Right forelimb (tissue), 1 donor: ENCODE measurements around the gene SLC9A8.
"Not testable (repeated sequence)": the region's sequence is repeated elsewhere in the genome, so short reads cannot be mapped to it uniquely, and the experiment has no call there.

Experiments
- DNase-seq: peaks from one replicate; pipeline ENCODE4 v3.0.0-alpha.2; 2018

The SLC9A8 gene

DNA sequence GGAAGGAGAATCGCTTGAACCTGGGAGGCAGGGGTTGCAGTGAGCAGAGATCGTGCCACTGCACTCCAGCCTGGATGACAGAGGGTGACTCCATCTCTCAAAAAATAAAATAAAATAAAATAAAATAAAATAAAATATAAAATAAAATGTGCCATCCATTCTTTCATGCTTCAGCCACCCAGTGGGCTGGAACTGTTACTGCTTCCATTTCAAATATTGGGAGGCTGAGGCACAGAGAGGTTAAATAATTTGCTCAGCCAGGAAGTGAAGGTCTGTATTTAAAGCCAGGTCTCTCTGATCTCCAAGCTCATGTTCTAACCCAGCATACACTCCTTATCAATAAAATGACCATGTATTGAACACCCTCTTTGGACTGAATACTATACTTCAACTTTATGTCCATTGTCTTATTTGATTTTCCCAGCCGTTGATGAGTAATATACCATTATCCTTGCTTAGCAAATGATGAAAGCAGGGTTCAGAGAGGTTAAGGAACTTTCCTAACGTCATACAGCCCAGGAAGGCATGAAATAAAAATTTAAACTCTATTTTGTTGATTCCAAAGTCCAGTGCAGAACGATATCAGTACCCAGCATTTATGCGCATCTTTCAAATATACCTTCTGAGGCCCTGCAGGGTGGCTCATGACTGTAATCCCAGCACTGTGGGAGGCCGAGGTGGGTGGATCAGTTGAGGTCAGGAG, 25.8 kb upstream of the SLC9A8 start:
- no peak for DNase-seq

GRCh38 chr20:49787371-49788357, 25.0 kb upstream of the SLC9A8 start:
- no peak for DNase-seq

DNA sequence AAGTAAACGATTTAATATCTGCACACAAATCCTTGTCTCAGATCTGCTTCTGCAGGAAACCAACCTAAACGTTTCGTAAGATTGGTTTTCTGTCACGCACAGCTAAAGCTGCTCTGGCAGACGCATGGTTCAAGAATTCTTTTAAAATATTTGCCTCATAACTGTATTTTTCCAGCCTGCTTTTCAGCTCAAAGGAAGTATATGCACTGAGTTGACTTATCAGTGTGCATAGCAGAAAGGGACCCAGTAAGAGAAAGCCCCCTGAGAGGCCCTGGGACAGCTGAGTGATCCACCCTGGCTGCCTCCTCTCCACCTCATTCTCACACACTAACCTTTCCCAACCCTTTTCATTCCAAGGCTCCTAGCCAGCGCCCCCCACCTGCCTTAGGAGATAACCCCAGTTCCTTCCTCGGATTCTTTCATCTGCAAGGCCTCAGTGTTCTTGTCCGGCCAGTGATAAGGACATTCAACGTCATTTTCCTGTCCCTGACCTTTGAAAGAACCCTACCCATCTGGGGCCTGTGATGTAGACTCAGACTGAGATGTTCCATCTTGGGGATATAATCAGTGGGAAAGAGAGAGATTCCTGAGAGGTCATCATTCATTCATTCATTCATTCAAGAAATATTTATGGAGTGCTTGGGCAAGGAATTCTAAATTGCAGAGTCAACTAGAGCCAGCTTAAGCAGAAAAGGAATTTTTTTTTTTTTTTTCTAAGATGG, 22.4 kb upstream of the SLC9A8 start:
- DNase-seq = no peak

GRCh38 chr20:49791165-49791564, 21.5 kb upstream of the SLC9A8 start:
- no peak for DNase-seq

DNA sequence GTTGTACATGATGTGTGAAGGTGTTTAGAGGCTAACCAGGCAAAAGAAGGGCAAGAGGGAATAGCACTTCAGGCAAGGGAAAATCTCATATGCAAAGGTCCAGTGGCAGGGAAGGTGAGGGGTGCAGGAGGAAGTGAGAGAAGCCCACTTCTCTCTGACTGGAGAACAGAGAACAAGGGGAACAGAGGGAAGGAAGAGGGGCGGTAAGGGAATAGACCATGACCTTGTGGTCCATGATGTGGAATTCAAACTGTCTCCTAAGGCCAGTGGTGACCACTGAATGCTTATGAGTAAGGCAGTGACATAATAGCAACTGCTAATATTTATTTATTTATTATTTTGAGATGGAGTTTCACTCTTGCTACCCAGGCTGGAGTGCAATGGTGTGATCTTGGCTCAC, 20.6 kb upstream of the SLC9A8 start:
- DNase-seq = no peak

- no peak for DNase-seq
Measured at GRCh38 chr20:49792611-49793010, 20.0 kb upstream of the SLC9A8 start.

GRCh38 chr20:49794336-49795134, 18.1 kb upstream of the SLC9A8 start:
- DNase-seq = no peak

DNA sequence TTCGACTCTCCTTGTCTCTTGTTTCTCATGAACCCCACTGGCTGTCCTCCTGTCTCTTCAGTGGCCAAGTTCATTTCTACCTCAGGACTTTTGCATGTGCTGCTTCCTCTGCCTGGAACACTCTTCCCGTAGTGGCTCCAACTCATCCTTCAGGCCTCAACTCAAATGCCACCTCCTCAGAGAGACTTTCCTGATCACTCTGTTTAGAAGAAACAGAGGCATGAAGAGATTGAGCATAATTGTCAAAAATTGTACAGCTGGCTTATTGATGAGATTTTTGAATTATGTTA, 17.5 kb upstream of the SLC9A8 start:
- DNase-seq = no peak

DNA sequence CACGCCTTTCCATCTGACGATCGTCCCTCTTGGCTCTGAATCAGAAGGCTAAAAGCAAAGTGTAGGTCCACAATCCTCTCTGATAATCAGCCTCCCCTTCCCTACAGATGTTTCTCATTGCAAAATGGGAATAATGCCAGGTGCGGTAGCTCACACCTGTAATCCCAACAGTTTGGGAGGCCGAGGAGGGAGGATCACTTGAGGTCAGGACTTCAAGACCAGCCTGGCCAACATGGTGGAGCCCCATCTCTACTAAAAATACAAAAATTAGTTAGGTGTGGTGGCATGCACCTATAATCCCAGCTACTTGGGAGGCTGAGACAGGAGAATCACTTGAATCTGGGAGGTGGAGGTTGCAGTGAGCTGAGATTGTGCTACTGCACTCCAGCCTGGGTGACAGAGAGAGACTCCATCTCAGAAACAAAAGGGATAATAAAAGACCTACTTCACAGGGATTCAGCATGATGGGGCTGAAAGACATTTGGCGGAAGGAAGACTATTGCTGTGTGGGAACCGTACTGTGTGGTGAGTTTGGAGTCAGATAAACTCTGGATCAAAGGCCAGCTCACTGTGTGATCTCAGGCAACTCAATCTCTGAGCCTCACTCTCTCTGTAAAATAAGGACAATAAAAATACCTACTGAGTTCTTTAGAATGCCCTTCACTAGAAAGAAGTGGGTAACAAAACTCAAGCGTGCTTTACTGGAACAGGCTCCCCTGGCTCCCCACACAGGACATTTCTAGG, 15.9 kb upstream of the SLC9A8 start:
- DNase-seq = no peak

DNA sequence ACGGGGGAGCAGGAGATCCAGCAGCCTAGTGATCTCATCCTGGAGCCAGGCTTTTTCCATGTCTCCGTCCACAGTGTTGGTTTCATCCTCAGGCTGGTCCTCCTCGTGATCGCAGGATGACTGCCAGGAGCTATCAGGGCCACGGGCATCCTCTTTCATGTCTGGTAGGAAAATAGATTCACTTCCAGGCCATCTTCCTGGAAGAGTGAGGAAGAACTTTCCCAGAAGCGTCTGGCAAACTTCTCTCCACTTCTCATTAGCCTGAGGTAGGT, 15.3 kb upstream of the SLC9A8 start:
- no peak for DNase-seq

- no peak for DNase-seq
Measured at GRCh38 chr20:49798718-49799117, 13.9 kb upstream of the SLC9A8 start.

DNA sequence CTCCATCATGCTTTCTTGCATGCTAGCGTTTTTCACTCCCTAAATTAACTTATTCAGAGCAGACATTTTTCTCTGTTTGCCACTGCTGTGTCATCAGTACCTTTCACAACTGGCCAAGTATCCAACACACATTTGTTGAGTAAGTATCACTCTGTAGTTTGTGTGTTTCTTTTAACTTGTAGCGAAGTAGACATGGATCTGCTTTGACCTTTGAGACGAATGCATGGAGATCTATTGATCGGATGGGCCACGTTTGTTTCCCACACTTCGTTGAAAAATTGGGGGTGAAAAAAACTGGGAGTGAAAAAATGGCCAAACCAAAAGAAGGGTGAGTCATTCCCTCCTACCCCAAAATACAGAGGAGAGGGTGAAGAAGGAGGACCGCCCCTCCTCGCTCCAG, 12.9 kb upstream of the SLC9A8 start:
- no peak for DNase-seq

DNA sequence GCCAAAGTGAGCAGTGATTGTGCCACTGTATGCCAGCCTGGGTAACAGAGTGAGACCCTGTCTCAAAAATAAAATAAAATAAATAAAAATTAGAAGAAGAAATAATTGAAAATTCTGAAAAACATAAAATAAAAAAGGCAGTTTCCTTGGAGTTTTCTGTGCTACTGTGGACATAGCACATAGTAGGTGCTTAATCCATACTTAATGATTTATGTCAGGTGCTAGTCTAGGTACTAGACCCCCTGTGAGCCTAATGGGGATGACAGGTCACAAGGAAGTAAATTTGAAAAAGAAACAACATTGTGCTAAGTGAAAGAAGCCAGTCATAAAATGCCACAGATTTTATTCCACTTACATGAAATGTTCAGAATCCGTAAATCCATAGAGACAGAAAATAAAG, 9.2 kb upstream of the SLC9A8 start:
- DNase-seq = no peak

DNA sequence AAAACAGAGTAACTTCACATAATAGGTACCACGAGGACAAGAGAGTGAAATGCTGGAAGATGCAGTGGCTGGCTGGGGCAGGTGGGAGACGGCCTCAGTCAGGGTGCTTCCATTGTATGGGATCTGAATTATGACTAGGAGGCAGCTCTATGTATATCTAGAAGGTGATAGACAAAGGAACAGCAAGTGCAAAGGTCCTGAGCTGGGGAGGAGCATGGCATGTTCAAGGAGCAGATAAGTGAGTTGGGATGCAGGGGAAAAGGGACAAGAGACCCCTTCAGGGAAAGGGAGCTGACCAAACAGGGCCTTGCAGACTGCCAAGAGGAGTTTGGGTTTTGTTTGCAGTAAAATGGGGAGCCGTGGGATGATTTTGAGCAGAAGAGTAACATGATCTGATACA, 8.3 kb upstream of the SLC9A8 start:
- DNase-seq = no peak

DNA sequence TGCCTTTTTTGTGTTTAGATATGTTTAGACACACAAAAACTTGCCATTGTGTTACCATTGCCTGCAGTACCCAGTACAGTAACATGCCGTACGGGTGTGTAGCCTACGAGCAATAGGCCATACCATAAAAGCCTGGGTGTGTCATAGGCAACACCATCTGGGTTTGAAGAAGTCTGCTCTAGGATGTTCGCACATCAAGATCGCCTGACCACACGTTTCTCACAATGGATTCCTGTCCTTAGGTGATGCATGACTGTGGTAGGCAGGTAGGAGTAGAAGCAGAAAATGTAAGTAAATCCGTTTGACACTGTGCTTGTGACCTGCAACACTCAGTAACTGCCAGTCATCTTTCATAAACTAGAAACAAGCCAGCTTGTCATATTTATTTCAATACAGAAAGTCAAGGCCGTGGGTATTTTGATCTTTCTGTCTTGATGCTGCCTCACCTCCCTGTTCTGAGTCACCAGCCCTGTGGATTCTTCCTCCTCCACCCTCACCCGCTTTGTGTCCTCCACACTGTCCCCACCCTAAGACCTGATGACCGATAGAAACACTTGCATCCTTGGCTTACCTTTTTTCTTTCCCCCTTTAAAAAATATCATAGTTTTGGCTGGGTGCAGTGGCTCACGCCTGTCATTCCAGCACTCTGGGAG, 7.3 kb upstream of the SLC9A8 start:
- DNase-seq = not testable (repeated sequence)

- DNase-seq = no peak
Measured at GRCh38 chr20:49808753-49809152, 3.9 kb upstream of the SLC9A8 start.

DNA sequence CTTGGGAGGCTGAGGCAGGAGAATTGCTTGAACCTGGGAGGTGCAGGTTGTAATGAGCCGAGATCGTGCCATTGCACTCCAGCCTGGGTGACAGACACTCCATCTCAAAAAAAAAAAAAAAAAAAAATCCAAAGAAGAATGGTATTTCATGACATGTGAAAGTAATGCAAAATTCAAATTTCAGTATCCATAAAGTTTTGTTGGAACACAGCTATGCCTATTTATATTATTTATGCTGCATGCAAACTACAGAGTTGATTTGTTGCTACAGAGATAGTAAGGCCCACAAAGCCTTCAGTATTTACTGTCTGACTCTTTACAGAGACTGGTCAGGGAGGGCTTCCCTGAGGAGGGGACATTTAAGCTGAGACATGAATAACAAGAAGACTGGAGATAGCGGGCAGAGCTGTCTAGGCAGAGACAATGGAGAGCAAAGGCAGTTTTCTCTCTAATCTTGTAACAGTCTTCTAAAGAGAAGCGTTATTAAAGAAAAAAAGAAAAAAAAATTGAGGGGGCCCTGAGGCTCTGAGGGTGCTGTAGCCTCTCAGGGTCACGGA, 2.7 kb upstream of the SLC9A8 start:
- no peak for DNase-seq

- DNase-seq = no peak
Measured at GRCh38 chr20:49810491-49811190, 2.0 kb upstream of the SLC9A8 start.

GRCh38 chr20:49811825-49812506, 662 bp upstream of the SLC9A8 start:
- no peak for DNase-seq

DNA sequence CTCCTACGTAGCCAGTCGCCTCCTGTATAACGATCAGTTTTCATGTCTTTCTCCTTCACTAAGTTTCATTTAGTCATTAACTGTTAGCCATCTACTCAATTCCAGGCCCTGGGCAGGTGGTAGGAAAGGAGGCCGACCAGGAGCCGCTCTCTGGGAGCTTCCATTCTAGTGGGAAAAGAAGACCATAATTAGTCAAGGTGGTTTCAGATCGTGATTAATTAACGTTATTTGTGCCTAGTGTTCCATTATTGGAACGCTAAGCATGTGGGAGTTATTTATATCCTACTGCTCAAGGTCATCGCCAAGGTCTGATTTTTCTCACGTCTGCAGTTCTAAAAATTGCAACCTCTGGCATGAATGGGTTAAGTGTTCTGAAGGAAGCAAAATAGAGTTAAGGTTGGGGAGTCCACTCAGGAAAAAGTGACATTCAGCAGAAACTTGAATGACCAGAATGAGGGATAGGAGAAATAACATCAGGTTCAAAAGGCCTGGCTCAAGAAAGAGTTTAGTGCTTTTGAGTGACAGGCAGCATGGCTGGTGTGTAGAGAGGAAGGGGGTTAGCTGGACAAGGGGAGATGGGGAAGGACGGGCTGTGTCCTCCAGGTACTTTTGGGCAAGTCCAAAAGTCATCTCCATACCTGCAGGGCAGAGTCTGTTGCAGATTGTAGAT, 812 bp downstream of the SLC9A8 start:
- DNase-seq = no peak
